ENCODE data around the gene RAB21.

RAB21 gene

GRCh38 chr12:71754461-71755145 lies at the start of gene RAB21:
RAB21 (plus strand) TSS chr12:71754863; CDS start chr12:71755130, 267 bp downstream.
- ATAC-seq (ENCODE audit: insufficient read depth, low read depth), result peak; percentile 97
- peak within 1 kb of the TSS; percentile 62 for H3K9ac ChIP-seq (ENCODE audit: low read depth, low read length)
- H2AFZ ChIP-seq (ENCODE audit: low read depth, low read length), result peak within 1 kb of the TSS; percentile 74
- no peaks in the 10 kb centered on the region for H3K9me3 ChIP-seq (ENCODE audit: insufficient read depth, low read length, severe bottlenecking)
- peaks cover 19% of the 10 kb centered on the region for H3K36me3 ChIP-seq (ENCODE audit: insufficient read depth, low read length)
- H3K4me2 ChIP-seq (ENCODE audit: insufficient read depth, low read length), result peak within 1 kb of the TSS; percentile 96
- no peak for TF ChIP-seq EZH2 (IDR thresholded peaks at IDR 0.05; ENCODE audit: borderline replicate concordance, low read depth, low read length, severe bottlenecking)
- peak; percentile 26 for TF ChIP-seq CTCF (IDR thresholded peaks at IDR 0.05; ENCODE audit: borderline replicate concordance, extremely low read depth, low read length, poor library complexity, severe bottlenecking)
- H3K4me3 ChIP-seq (ENCODE audit: low read depth in 1 of 2, low read length in 2 of 2), result peak within 1 kb of the TSS; percentile 51 to 71; a peak in 3 of 4 replicates
- H4K20me1 ChIP-seq (ENCODE audit: insufficient read depth, low read length), result peaks cover 29% of the 10 kb centered on the region; the same call in 1 of the 2 replicates
- DNase-seq, result peak; percentile 97
- peak within 1 kb of the TSS; percentile 77 for H3K27ac ChIP-seq (ENCODE audit: low read length)
- peaks cover 8% of the 10 kb centered on the region for H3K27me3 ChIP-seq (ENCODE audit: insufficient read depth, low read length, poor library complexity)
- peaks cover 53% of the 10 kb centered on the region for H3K79me2 ChIP-seq (ENCODE audit: insufficient read depth, low read length)
- peaks cover 37% of the 10 kb centered on the region for H3K4me1 ChIP-seq (ENCODE audit: insufficient read depth, low read length)

GRCh38 chr12:71704920-71705319 lies 49.7 kb upstream of the RAB21 start:
- H3K9ac ChIP-seq (ENCODE audit: low read depth, low read length), result no peak overlapping the region
- ATAC-seq (ENCODE audit: insufficient read depth, low read depth), result no peak

GRCh38 chr12:71708658-71709057 lies 46.0 kb upstream of the RAB21 start:
- Histone ChIP-seq H2AFZ (ENCODE audit: low read depth, low read length) (no peak overlapping the region), H3K4me2 (ENCODE audit: insufficient read depth, low read length) (no peak overlapping the region), H3K9ac (ENCODE audit: low read depth, low read length) (no peak overlapping the region), H3K9me3 (ENCODE audit: insufficient read depth, low read length, severe bottlenecking) (no peaks in the 10 kb centered on the region), H4K20me1 (ENCODE audit: insufficient read depth, low read length) (no peaks in the 10 kb centered on the region), H3K27me3 (ENCODE audit: insufficient read depth, low read length, poor library complexity) (no peaks in the 10 kb centered on the region), H3K4me3 (ENCODE audit: low read depth in 1 of 2, low read length in 2 of 2) (no peak overlapping the region), H3K36me3 (ENCODE audit: insufficient read depth, low read length) (0 out of 2 replicates have a peak, but pooled peaks cover 11% of the 10 kb centered on the region), H3K79me2 (ENCODE audit: insufficient read depth, low read length) (no peaks in the 10 kb centered on the region), H3K27ac (ENCODE audit: low read length) (no peak overlapping the region), H3K4me1 (ENCODE audit: insufficient read depth, low read length) (no peaks in the 10 kb centered on the region)
- TF ChIP-seq EZH2 (IDR thresholded peaks at IDR 0.05; ENCODE audit: borderline replicate concordance, low read depth, low read length, severe bottlenecking), result no peak
- no peak for TF ChIP-seq CTCF (IDR thresholded peaks at IDR 0.05; ENCODE audit: borderline replicate concordance, extremely low read depth, low read length, poor library complexity, severe bottlenecking)
- DNase-seq (no peak), ATAC-seq (ENCODE audit: insufficient read depth, low read depth) (no peak)

More at GRCh38 chr12:71704920-71705319, 49.7 kb upstream of the RAB21 start:
- no peaks in the 10 kb centered on the region for H3K4me1 ChIP-seq (ENCODE audit: insufficient read depth, low read length)
- peaks cover 37% of the 10 kb centered on the region for H3K36me3 ChIP-seq (ENCODE audit: insufficient read depth, low read length)
- H4K20me1 ChIP-seq (ENCODE audit: insufficient read depth, low read length), result no peaks in the 10 kb centered on the region
- TF ChIP-seq EZH2 (IDR thresholded peaks at IDR 0.05; ENCODE audit: borderline replicate concordance, low read depth, low read length, severe bottlenecking), result no peak
- H3K27ac ChIP-seq (ENCODE audit: low read length), result no peak overlapping the region
- H2AFZ ChIP-seq (ENCODE audit: low read depth, low read length), result no peak overlapping the region
- no peak overlapping the region for H3K4me2 ChIP-seq (ENCODE audit: insufficient read depth, low read length)
- H3K9me3 ChIP-seq (ENCODE audit: insufficient read depth, low read length, severe bottlenecking), result no peaks in the 10 kb centered on the region
- no peak for DNase-seq
- no peaks in the 10 kb centered on the region for H3K27me3 ChIP-seq (ENCODE audit: insufficient read depth, low read length, poor library complexity)
- no peak overlapping the region for H3K4me3 ChIP-seq (ENCODE audit: low read depth in 1 of 2, low read length in 2 of 2)
- no peaks in the 10 kb centered on the region for H3K79me2 ChIP-seq (ENCODE audit: insufficient read depth, low read length)

GRCh38 chr12:71710276-71711125 lies 44.2 kb upstream of the RAB21 start:
- DNase-seq, result no peak
- Histone ChIP-seq H3K9ac (ENCODE audit: low read depth, low read length) (no peak overlapping the region), H3K36me3 (ENCODE audit: insufficient read depth, low read length) (0 out of 2 replicates have a peak, but pooled peaks cover 3% of the 10 kb centered on the region), H3K4me3 (ENCODE audit: low read depth in 1 of 2, low read length in 2 of 2) (no peak overlapping the region), H3K27ac (ENCODE audit: low read length) (no peak overlapping the region), H2AFZ (ENCODE audit: low read depth, low read length) (no peak overlapping the region), H3K4me2 (ENCODE audit: insufficient read depth, low read length) (no peak overlapping the region), H3K27me3 (ENCODE audit: insufficient read depth, low read length, poor library complexity) (no peaks in the 10 kb centered on the region), H3K9me3 (ENCODE audit: insufficient read depth, low read length, severe bottlenecking) (no peaks in the 10 kb centered on the region), H3K79me2 (ENCODE audit: insufficient read depth, low read length) (no peaks in the 10 kb centered on the region), H4K20me1 (ENCODE audit: insufficient read depth, low read length) (no peaks in the 10 kb centered on the region), H3K4me1 (ENCODE audit: insufficient read depth, low read length) (no peaks in the 10 kb centered on the region)
- TF ChIP-seq CTCF (IDR thresholded peaks at IDR 0.05; ENCODE audit: borderline replicate concordance, extremely low read depth, low read length, poor library complexity, severe bottlenecking), result no peak
- TF ChIP-seq EZH2 (IDR thresholded peaks at IDR 0.05; ENCODE audit: borderline replicate concordance, low read depth, low read length, severe bottlenecking), result no peak
- no peak for ATAC-seq (ENCODE audit: insufficient read depth, low read depth)
